NCI-H2227 (cell line): ENCODE data around the gene TNFSF10.
"Not testable (repeated sequence)": the region's sequence is repeated elsewhere in the genome, so short reads cannot be mapped to it uniquely, and the experiment has no call there.

Source experiments
- DNase-seq: peaks from one replicate; lab custom pipeline; 2025; ENCODE audit not compliant: unreplicated experiment; lab: John Stamatoyannopoulos, UW

TNFSF10 gene

DNA sequence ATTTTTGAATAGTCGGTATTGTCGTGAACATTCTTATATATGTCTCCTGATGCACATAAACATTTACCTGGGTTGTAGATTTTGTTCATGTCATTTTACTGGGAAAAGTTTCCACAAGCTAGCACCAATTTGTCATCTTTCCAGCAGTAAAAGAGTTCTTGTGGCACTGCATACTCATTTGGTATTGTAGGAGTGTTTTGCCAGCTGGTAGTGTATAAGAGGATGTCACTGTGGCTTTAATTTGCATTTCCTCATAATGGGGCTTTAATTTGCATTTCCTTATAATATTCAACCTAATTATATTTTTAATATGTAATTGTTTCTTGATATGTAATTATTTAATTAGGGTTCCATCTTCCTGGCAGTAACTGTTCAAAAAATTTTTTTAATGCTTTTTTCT lies 21.2 kb upstream of the TNFSF10 start:
- DNase-seq, result no peak

DNA sequence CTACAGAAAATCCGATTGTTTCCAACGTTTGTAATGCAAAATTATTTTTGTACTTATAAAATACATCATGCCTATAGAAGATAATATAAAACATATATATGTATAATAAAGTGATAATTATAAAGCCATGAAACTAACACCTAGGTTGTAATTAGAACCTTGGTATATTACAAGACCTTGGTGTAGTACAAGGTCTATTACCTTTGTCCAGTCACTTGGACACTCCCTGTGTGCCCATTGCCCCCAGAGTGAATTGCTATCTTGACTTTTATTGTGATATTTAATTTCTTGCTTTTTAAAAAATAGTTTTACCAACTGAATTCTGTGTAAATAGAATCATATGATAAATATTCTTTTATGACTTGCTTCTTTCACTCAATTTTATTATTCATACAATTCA lies 20.7 kb upstream of the TNFSF10 start:
- DNase-seq, result no peak

DNA sequence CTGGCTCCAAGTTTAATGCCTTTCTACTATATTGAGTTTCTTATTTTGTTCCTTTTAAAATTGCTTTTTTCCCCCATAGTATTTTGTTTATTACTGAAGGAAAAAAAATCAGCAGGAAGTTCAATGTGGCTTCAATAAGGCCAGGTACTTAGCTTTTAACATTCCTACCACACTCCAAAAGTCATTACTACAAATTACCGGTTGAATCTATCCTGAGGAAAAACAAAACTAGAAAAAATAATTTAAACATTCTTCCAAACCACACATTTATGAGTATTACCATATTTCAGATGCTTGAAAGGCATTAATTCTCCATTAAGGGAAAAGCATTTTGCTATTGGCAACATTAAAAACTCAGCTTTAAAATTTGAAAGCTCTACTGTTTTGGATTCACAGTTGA lies 20.2 kb upstream of the TNFSF10 start:
- no peak for DNase-seq

DNA sequence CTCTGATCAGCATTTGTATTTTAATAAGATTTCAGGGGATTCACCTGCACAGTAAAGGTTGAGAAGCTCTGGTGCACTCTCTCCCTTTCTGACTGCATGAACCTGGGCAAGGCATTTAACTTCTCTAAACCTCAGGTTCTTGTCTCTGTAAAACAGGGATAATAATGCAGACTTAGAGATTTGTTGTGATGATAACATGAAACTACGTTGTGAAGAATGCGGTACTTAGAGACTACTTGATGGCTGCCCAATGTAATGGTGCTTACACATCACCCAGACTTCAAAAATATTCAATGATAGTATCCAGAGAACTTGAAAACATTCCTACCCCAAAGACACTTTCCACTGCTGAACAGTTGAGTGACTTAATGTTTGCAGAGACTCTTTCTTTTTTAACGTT lies 19.8 kb upstream of the TNFSF10 start:
- no peak for DNase-seq

DNA sequence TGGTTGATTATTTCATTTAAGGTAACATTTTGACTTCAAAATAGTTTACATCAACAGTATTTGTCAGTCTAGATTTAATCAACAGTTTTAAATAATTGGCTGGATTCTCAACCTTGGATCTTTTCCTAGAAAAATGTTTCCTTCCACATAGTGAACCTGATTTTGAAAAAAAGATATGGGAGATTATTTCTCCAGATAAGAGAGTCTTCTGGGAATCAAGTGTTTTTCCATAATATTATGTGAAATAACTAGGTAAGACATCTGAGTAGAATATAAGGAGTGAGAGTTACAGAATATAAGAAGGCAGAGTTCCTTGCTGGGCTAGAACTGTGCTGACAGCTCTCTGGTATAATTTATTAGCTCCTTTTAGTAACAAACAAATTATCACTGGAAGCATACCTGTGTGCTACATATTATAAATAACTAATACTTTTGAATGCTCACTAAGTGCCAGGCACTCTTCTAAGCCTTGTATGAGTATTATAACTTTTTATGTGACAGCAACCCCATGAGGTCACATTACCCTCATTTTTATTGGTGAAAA lies 18.8 kb upstream of the TNFSF10 start:
- no peak for DNase-seq

DNA sequence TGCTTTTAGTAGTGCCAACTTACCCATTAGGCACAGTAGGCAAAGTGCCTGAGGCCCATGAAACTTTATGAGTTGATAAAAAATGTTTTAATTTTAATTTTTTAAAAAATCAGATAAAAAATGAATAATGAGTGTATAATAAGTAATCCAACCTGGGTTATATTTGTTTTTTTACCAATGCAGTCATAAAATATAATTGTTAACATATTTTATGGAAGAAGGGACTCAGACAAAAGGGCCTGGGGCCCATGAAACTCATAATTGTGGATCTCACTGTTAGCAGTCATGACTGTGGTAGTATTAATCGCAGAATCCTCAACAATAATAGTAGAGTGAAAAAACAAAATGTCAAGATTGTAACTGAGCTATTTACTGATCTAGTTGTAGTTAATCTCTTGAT lies 16.8 kb upstream of the TNFSF10 start:
- DNase-seq, result no peak

DNA sequence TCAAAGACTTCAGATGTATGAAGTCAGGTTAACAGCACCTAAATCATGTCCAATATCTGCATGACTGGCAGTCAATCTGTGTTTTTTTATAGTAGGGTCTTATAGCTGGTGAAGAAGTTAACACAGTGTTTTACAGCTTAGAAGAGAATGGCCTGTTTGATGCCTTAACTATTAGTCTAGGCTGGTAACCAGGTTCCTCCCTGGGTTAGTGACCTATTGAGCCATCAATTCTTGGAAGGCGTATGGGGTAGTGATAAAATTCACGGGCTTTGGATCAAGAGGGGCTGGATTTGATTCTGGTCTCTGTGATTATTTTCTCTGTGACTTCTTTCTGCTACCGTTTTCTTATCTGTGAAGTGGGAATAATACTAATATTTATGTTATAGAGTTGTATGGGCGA lies 16.0 kb upstream of the TNFSF10 start:
- no peak for DNase-seq

DNA sequence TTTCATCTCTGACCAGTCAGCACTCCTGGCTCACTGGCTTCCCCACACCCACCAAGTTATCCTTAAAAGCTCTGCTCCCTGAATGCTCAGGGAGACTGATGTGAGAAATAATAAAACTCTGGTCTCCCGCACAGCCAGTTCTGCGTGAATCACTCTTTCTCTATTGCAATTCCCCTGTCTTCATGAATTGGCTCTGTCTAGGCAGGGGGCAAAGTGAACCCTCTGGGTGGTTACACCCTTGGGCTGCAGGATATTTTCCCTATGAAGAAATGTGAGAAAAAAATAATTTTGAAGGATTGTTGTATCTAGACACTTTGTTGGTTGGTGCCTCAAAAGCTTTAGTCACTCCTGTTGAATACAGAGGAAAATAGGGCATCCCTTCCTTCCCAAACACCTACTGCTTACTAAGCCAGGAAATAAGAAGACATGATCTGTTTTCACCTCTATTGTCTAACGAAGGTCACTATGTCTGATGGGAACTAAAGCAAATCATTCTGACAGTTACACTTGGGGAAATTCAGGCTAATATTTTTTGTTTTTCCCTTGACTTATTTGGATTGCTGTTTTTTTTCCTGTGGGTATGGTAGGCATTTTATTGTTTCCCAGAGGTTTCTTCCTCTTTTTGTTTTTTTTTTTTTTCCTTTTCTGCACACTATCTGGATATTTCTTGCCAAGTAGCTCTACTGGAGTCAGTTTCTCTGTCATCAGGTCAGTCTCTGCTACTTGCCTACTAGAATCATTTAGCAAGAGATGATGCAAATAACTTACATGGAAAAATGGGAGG lies 15.3 kb upstream of the TNFSF10 start:
- no peak for DNase-seq

DNA sequence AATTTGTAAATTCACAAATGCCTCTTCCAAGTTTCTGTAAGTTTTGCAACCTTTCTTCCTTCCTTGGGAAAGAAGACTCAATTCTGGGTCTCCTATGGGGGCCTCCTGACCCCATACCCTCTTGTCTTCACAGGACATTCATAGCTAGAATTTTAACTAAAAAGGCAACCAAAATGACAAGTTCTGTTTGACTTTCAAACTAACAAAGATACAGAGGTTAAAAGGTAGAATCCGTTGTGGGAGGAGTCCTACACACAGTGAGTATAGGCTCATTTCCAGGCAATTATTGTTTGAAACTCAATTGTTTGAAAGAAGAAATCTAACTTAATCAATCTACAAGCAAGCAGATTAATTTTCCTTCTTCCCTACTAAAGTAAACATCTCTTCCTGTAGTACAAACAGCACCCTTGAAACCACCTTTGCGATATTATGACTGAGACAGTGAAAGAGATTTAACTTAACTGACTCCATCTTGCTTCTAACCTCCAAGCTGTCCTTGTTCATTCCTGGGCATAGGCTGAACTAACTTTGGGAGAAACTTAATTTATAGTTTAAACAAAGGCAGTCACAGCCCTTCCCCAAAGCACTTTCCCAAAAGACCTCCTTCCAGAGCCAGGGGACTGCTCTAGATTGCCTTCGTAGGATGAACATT lies 14.4 kb upstream of the TNFSF10 start:
- no peak for DNase-seq

DNA sequence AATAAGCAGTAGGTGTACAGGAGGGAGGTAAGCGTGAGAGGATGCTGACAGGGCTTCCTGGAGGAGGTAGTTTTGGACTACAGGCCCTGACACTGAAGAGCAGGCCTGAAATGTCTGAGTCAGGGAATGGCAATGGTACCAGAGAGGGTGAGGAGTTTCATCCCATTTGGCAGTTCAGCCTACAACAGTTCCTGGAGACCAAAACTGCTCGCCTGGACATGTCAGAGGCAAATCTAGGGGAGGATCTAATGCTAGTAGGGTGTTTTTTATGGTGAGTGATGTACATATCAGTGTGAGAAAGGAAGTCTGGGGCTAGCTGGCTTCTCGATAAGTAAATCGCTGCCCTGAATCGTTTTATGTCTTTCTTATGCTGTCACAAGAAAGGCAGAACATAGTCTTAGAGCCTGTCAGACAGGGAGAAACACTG lies 13.8 kb upstream of the TNFSF10 start:
- DNase-seq, result no peak

DNA sequence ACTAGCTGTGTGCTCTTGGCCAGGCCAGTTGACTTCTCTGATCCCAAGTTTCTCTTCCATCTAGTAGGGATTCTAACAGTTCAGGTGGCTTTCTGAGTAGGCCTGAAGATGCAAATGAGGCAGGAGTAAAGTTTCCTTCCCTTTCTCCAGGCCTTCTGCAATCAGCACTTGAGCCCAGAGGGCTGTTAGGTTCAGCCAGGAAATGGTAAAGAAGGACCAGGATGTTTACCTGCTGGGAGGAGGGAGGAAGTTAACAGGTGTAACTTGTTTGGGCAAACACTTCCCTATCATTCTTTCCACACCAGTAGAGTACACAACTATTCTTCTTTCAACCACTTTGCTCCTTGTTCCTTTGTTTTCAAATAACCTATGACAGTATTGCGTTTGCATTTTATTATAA lies 13.3 kb upstream of the TNFSF10 start:
- no peak for DNase-seq

DNA sequence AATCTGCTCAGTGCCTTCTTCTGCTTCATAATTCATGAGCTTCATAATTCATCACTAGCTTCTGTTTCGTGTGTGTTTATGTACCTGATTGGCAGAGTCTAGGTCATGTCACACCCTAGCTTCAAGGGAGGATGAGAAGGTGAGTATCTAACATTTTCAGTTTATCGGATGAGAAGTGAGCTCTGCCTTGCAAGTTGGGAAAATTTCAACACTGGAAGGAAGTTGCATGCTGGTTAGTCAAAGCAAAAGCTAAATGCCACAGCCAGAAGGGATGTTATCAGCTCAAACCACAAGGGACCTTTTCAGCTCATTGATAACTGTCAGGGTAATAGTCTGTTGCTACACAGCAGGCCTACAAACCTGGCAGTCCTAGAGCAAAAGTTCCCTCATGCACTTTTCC lies 7.3 kb upstream of the TNFSF10 start:
- DNase-seq, result no peak

DNA sequence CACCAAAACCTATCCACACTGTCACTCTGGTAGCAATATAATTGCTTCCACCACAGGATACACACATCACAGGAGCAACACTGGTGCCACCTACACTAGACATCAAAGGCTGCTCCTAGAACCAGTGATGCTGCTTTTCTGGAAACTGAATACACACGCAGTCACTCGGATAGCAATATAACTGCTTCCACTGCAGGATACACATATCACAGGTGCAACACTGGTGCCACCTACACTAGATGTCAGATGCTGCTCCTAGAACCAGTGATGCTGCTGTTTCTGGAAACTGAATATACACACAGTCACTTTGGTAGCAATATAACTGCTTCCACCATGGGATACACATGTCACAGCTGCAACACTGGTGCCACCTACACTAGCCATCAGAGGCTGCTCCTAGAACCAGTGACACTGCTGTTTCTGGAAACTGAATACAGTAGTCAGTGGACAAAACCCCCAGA lies 6.9 kb upstream of the TNFSF10 start:
- no peak for DNase-seq

DNA sequence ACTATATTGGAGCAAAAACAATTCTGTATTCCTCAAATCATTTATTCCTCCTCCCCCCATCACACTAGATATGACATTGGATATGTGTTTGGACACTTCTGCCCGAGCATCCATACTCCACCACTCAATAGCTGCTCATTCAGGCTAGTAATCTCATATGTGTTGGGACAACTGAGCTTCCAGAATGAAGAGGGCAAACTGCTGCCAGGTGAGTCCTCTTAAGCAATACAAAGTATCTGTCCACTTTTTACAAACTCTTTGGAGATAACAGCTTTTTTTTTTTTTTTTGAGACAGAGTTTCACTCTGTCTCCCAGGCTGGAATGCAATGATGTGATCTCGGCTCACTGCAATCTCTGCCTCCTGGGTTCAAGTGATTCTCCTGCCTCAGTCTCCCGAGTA lies 5.4 kb upstream of the TNFSF10 start:
- no peak for DNase-seq

DNA sequence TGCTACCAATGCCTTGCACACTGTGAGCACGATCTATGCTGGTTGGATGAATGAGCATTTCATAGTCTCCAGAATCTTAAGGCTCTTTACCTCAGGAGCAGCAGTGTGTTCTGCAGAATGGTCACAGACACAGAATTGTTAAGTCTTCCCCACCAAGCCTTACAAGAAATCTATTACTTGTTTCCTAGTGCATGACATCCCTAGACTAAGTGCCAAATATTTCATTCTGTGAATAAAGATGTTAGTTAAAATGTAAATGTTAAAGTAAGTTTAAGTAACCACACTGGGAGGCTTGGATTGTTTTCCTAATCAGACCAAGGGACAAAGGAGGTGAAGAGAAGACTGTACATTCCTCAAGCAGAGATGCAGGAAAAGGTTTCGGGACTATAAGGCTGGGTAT lies 4.1 kb upstream of the TNFSF10 start:
- no peak for DNase-seq

DNA sequence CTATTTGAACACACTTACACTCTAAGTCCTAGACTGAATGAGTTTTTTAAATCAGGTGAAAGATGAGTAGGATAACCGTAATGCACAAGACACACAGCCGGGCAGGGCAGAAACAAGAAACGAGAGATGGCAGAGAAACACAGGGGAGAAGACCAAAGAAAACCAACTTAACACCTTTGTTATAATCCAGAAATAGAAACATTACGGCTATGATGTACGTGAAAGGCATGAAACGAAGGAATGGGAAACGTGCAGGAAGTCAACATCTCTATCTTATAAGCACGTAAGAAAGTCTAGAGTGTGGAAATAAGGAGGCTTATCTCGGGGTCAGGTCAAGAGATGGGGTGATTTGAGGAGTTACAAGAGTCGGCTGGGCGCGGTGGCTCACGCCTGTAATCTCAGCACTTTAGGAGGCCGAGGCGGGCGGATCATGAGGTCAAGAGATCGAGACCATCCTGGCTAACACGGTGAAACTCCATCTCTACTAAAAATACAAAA lies 1.9 kb upstream of the TNFSF10 start:
- DNase-seq, result no peak

DNA sequence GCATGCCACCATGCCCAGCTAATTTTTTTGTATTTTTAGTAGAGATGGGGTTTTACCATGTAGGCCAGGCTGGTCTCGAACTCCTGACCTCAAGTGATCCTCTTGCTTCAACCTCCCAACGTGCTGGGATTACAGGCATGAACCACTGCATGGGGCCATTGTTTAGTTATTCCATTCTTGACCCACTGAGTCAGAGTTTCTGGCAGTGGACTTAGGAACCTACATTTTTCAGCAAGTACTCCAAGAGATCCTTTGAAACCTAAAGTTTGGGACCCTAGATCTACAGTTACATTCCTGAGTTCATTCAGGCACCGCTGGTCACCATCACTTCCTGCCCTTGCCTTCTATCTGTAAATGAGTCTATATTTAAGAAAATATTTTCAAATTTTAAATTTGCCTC lies 1.4 kb upstream of the TNFSF10 start:
- no peak for DNase-seq

DNA sequence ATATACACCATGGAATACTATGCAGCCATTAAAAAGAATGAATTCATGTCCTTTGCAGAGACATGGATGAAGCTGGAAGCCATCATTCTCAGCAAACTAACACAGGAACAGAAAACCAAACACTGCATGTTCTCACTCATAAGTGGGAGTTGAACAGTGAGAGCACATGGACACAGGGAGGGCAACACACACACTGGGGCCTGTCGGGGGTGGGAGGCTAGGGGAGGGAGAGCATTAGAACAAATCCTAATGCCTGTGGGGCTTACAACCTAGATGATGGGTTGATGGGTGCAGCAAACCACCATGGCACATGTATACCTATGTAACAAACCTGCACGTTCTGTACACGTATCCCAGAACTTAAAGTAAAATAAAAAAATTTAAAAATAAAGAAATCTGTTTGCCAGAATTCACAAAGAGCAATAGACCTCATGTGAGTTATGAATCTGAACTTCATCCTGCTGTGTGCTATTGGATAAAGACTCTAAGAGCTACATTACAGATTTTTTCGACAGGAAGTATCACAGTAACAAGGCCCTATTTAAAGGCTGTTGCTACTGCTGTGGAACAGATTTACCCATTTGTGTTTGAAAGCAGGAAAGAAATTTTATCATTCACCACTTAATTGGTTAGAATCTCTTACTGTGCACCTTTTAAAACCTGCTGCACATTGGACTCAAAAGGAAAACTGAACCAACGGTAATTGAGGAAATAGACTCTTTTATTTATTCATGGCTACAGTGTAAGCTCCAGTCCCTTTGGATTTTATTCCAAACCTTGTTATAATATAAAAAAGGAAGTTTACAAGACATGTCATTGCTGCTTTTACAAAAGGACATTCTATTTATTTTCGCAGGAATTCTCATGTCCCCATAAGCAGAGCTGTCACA lies 1.1 kb downstream of the TNFSF10 start:
- not testable (repeated sequence) for DNase-seq

DNA sequence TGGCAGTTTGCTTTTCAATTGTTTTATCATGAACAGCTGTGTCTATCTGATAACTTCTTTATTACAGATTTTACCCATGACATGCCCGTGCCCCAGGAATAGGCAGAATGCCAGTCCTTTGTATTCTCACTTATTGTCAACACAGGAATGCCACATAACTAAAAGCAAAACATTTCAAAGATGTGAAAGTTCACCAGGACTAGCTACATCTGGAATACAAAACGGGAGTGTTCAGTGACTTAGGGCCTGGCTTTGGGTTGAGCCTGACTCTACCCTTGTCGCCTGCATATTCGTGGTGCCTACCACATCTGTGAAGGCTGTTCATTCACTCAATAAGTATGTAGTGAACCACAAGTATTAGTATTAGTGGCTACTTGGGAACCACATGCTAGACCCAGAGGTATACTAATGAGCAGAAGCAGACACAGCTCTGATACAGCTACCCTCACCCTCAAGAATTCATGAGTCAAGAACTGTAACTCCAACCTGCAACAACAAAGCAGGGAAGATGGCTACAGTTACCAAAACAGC lies 2.9 kb downstream of the TNFSF10 start:
- no peak for DNase-seq

DNA sequence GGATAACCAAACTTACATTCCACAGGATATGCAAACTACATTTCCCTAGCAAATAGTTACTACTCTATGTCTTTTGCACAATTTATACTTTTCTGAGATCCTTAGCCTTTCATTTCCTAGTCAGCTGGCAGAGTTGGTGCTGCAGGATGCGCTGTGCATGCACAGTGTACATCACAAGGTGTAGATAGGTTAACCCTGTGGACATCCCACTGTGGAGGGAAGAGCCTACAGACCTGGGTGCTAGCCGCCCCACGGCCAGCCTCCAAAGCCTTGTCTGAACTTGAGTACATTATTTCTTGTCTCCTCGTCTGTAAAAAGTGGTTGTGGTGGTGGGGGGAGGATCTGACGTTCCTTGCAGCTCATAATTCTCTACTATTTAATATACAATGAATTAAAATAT lies 3.5 kb downstream of the TNFSF10 start:
- no peak for DNase-seq
